ENCODE measurements around the gene TCF4.

- TF ChIP-seq CTCF (IDR thresholded peaks at IDR 0.05; ENCODE audit: low read length) (no peak), EZH2phosphoT487 (IDR thresholded peaks at IDR 0.05; ENCODE audit: low read length) (no peak)
These were observed 374.4 kb downstream of the TCF4 start for GRCh38 chr18:55213586-55213985.
